ENCODE data around the gene CRY2. TPM values are rescaled to one million over a fixed set of nuclear protein-coding genes. Genes with fewer than 3 reads are reported as not detected.

Gene CRY2
- total RNA-seq, 1 donor from 2014 or later = 44.0 TPM

DNA sequence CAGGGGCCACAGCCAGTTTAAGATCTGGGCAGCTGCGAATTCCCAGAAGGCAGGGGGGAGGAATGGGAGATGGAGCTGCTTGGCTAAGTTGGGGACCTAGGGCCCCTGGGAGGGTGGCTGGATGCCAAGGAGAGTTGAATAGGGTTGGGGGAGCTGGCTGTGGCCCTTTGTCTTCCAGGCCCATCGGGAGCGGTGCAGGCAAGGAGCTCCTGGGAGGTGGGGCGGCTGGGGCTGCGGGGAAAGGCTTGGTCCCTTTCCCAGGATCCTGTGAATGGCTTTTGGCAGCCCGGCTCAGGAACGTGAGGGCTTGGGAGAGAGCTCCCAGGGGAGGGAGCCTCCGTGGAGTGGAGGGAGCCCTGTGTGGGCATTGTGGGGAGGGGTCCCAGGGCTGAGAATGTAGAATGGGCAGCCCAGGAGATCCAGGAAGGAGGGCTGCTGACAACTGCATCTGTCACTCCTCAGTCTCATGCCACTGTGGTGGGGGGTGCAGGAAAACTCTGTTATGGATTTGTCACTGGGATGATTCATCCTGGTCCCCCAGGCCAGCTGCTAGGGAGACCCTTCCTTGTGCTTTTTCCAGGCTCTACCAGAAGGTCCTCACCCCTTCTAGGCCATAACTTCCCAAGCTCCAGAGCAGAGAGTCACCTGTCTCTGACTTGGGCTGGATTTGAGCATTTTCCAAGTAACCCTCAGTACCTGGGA lies 53.8 kb downstream of the CRY2 start:
- DNase-seq = peak; percentile 26
- H3K27ac Mint-ChIP-seq (ENCODE audit: unreplicated experiment) = peak overlapping the region; percentile 83
- H3K4me1 Mint-ChIP-seq (ENCODE audit: low read depth, unreplicated experiment) = peaks cover 31% of the 10 kb centered on the region
- H3K9me3 Mint-ChIP-seq (ENCODE audit: unreplicated experiment) = peaks cover 10% of the 10 kb centered on the region
- peak overlapping the region; percentile 96 for H3K4me3 Mint-ChIP-seq (ENCODE audit: unreplicated experiment)
- peaks cover 20% of the 10 kb centered on the region for H3K27me3 Mint-ChIP-seq (ENCODE audit: unreplicated experiment)
- H3K36me3 Mint-ChIP-seq (ENCODE audit: unreplicated experiment) = no peaks in the 10 kb centered on the region
- TF ChIP-seq, protein P1, sequence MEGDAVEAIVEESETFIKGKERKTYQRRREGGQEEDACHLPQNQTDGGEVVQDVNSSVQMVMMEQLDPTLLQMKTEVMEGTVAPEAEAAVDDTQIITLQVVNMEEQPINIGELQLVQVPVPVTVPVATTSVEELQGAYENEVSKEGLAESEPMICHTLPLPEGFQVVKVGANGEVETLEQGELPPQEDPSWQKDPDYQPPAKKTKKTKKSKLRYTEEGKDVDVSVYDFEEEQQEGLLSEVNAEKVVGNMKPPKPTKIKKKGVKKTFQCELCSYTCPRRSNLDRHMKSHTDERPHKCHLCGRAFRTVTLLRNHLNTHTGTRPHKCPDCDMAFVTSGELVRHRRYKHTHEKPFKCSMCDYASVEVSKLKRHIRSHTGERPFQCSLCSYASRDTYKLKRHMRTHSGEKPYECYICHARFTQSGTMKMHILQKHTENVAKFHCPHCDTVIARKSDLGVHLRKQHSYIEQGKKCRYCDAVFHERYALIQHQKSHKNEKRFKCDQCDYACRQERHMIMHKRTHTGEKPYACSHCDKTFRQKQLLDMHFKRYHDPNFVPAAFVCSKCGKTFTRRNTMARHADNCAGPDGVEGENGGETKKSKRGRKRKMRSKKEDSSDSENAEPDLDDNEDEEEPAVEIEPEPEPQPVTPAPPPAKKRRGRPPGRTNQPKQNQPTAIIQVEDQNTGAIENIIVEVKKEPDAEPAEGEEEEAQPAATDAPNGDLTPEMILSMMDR (IDR thresholded peaks at IDR 0.05; ENCODE audit: partially characterized antibody, unreplicated experiment) = no peak

DNA sequence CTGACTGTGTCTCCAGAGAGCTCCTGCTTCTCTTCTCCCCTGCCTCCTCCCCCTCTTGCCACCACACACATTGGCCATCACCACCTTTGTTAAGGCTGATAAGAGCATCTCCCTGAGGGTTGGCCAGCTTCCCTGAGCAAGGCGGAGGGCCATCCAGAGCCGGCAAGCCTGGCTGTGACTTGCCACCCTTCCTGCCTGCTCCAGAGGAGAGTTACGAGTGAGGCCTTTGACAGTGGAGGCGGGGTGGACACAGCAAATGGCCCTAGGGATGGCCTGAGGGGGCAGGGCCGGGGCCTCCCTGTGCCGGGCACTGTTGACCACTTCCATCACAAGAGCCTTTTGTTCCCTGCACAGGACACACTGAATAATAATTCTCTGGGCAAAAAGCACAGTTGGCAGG lies 54.4 kb downstream of the CRY2 start:
- H3K4me1 Mint-ChIP-seq (ENCODE audit: low read depth, unreplicated experiment) = peaks cover 34% of the 10 kb centered on the region
- DNase-seq = no peak
- peak overlapping the region; percentile 96 for H3K4me3 Mint-ChIP-seq (ENCODE audit: unreplicated experiment)
- H3K27me3 Mint-ChIP-seq (ENCODE audit: unreplicated experiment) = peaks cover 22% of the 10 kb centered on the region
- no peaks in the 10 kb centered on the region for H3K36me3 Mint-ChIP-seq (ENCODE audit: unreplicated experiment)
- H3K27ac Mint-ChIP-seq (ENCODE audit: unreplicated experiment) = peak overlapping the region; percentile 12
- H3K9me3 Mint-ChIP-seq (ENCODE audit: unreplicated experiment) = peaks cover 11% of the 10 kb centered on the region
- TF ChIP-seq, protein P1 (IDR thresholded peaks at IDR 0.05; ENCODE audit: partially characterized antibody, unreplicated experiment) = no peak

DNA sequence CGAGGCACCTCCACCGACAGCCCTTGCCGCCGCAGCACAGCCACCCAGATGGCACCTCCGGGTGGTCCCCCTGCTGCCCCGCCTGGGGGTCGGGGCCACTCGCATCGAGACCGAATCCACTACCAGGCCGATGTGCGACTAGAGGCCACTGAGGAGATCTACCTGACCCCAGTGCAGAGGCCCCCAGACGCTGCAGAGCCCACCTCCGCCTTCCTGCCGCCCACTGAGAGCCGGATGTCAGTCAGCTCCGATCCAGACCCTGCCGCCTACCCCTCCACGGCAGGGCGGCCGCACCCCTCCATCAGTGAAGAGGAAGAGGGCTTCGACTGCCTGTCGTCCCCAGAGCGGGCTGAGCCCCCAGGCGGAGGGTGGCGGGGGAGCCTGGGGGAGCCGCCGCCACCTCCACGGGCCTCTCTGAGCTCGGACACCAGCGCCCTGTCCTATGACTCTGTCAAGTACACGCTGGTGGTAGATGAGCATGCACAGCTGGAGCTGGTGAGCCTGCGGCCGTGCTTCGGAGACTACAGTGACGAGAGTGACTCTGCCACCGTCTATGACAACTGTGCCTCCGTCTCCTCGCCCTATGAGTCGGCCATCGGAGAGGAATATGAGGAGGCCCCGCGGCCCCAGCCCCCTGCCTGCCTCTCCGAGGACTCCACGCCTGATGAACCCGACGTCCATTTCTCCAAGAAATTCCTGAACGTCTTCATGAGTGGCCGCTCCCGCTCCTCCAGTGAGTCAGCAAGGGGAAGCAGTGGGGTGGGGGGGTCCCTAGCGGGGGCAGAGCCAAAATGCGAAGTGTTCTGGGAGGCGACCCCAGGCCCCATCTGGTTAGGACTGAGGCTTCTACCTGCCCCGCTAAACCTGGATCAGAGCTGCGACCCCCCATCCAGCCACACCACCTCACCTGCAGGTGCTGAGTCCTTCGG lies 55.4 kb downstream of the CRY2 start:
- Mint-ChIP-seq H3K36me3 (ENCODE audit: unreplicated experiment) (no peaks in the 10 kb centered on the region), H3K4me1 (ENCODE audit: low read depth, unreplicated experiment) (peaks cover 29% of the 10 kb centered on the region), H3K9me3 (ENCODE audit: unreplicated experiment) (peaks cover 14% of the 10 kb centered on the region), H3K4me3 (ENCODE audit: unreplicated experiment) (no peak overlapping the region), H3K27ac (ENCODE audit: unreplicated experiment) (no peak overlapping the region), H3K27me3 (ENCODE audit: unreplicated experiment) (peaks cover 21% of the 10 kb centered on the region)
- TF ChIP-seq, protein P1 (IDR thresholded peaks at IDR 0.05; ENCODE audit: partially characterized antibody, unreplicated experiment) = no peak
- DNase-seq = no peak

DNA sequence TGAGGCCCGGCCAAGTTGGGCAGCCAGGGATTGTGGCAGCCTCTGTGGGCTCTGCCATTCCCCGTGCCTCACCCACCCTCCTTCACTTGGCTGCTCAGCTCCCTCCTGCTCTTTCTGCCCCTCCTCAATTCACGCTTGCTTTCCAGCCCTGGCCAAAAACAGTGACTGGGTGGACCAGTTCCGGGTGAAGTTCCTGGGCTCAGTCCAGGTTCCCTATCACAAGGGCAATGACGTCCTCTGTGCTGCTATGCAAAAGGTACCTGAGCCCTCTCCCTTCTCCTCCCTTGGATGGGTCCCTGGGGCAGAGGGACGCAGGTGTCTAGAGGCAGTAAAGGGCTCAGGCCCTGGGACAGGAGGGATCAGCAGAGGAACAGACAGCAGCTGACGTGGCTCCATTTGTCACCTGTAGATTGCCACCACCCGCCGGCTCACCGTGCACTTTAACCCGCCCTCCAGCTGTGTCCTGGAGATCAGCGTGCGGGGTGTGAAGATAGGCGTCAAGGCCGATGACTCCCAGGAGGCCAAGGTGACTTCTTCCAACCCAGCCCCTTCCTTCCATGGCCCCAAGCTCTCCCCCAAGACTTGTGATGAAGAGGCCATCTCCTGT lies 57.1 kb downstream of the CRY2 start:
- peaks cover 12% of the 10 kb centered on the region for H3K9me3 Mint-ChIP-seq (ENCODE audit: unreplicated experiment)
- TF ChIP-seq, protein P1 (IDR thresholded peaks at IDR 0.05; ENCODE audit: partially characterized antibody, unreplicated experiment) = no peak

More for the DNA sequence above, 57.1 kb downstream of the CRY2 start:
- DNase-seq = no peak
- H3K27ac Mint-ChIP-seq (ENCODE audit: unreplicated experiment) = peak overlapping the region; percentile 55
- peaks cover 5% of the 10 kb centered on the region for H3K36me3 Mint-ChIP-seq (ENCODE audit: unreplicated experiment)
- peaks cover 21% of the 10 kb centered on the region for H3K4me1 Mint-ChIP-seq (ENCODE audit: low read depth, unreplicated experiment)
- H3K27me3 Mint-ChIP-seq (ENCODE audit: unreplicated experiment) = peaks cover 29% of the 10 kb centered on the region
- H3K4me3 Mint-ChIP-seq (ENCODE audit: unreplicated experiment) = no peak overlapping the region
